OCI-LY1 (cell line): ENCODE results near the gene STARD5.
"Not testable (repeated sequence)": the region's sequence is repeated elsewhere in the genome, so short reads cannot be mapped to it uniquely, and the experiment has no call there.

Experiments used
- H2AFZ ChIP-seq: fragments of 200-600 bp; sonication (generic), shearing (Covaris generic); 2 replicates; pipeline ENCODE4 v1.6.0; 2014; ENCODE audit warnings: antibody characterized with exemption, mild to moderate bottlenecking, low read length
- H3F3A ChIP-seq: fragments of 200-600 bp; sonication (generic), shearing (Covaris generic); 2 replicates; pipeline ENCODE4 v1.6.0; 2014; ENCODE audit warnings: mild to moderate bottlenecking, antibody characterized with exemption, low read length, moderate library complexity; ENCODE audit not compliant: insufficient read depth
- H3K27ac ChIP-seq: fragments of 200-600 bp; sonication (generic); 2 replicates; pipeline ENCODE4 v1.5.1; 2014; ENCODE audit warnings: low read length, mixed run types, mild to moderate bottlenecking, low read depth; ENCODE audit not compliant: poor library complexity, severe bottlenecking
- H3K27me3 ChIP-seq: fragments of 200-600 bp; sonication (generic); 2 replicates; pipeline ENCODE4 v1.6.0; 2014; ENCODE audit warnings: antibody characterized with exemption, mild to moderate bottlenecking, low read length, moderate library complexity; ENCODE audit not compliant: insufficient read depth
- H3K36me3 ChIP-seq: fragments of 200-600 bp; sonication (generic); 2 replicates; pipeline ENCODE4 v1.6.1; 2014; ENCODE audit warnings: mild to moderate bottlenecking, antibody characterized with exemption, low read length, moderate library complexity, mixed read lengths; ENCODE audit not compliant: insufficient read depth
- H3K4me1 ChIP-seq: fragments of 200-600 bp; sonication (generic); 2 replicates; pipeline ENCODE4 v1.5.1; 2014; ENCODE audit warnings: mild to moderate bottlenecking, low read length, moderate library complexity; ENCODE audit not compliant: insufficient read depth, severe bottlenecking
- H3K4me2 ChIP-seq: fragments of 200-600 bp; sonication (generic), shearing (Covaris generic); 2 replicates; pipeline ENCODE4 v1.6.1; 2014; ENCODE audit warnings: low read length
- H3K4me3 ChIP-seq: fragments of 200-600 bp; sonication (generic); 2 replicates; pipeline ENCODE4 v1.5.1; 2014; ENCODE audit warnings: low read length, low read depth, mild to moderate bottlenecking, mixed read lengths; ENCODE audit not compliant: poor library complexity, severe bottlenecking
- H3K79me2 ChIP-seq: fragments of 200-600 bp; shearing (Covaris generic); 2 replicates; pipeline ENCODE4 v1.6.1; 2016; ENCODE audit warnings: mixed run types, low read length, mixed read lengths; ENCODE audit not compliant: insufficient read depth
- H3K9ac ChIP-seq: fragments of 200-600 bp; sonication (generic), shearing (Covaris generic); 2 replicates; pipeline ENCODE4 v1.6.1; 2014; ENCODE audit warnings: mild to moderate bottlenecking, low read length, mixed read lengths
- H3K9me2 ChIP-seq: fragments of 200-600 bp; sonication (generic), shearing (Covaris generic); 2 replicates; pipeline ENCODE4 v1.6.1; 2014; ENCODE audit warnings: low read depth, mild to moderate bottlenecking, low read length, mixed read lengths
- H3K9me3 ChIP-seq: fragments of 200-600 bp; shearing (Covaris generic); 2 replicates; pipeline ENCODE4 v1.6.1; 2014; ENCODE audit warnings: low read length, mixed read lengths
- H4K20me1 ChIP-seq: fragments of 200-600 bp; sonication (generic), shearing (Covaris generic); 2 replicates; pipeline ENCODE4 v1.6.0; 2016; ENCODE audit warnings: mild to moderate bottlenecking, low read length; ENCODE audit not compliant: insufficient read depth
- EZH2 ChIP-seq: fragments of 200-600 bp; sonication (generic), shearing (Covaris generic); IDR thresholded peaks from 2 replicates; pipeline ENCODE4 v1.8.0; 2017; ENCODE audit warnings: borderline replicate concordance, mixed run types, mild to moderate bottlenecking, antibody characterized with exemption, low read length, moderate library complexity, mixed read lengths
- TF ChIP-seq, protein P1 (sequence below): fragments of 200-600 bp; sonication (generic), shearing (Covaris generic); IDR thresholded peaks from 2 replicates; pipeline ENCODE4 v1.5.1; 2017; ENCODE audit warnings: mild to moderate bottlenecking, antibody characterized with exemption, low read length, moderate library complexity, mixed read lengths

STARD5 gene

DNA sequence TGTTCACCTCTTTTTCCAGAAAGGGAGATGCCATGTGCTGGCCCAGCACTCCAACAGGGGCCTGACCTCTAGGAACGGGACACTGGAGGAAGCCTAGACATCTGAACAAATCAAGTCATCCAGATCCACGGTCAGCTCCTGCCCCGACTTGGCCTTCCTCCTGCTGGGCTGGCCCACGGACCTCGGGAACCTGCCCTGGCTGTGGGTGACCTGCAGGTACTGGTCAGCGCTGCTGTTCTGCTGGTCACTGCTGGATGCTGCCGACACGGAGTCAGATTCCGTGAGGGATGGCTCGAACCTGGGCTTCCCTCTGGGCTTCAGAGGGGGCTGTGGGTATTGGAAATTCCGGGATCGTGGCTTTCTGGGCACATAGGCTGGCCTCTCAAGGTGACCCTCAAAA is 8.4 kb upstream of the STARD5 start:
- Histone ChIP-seq H2AFZ (no peak overlapping the region), H4K20me1 (no peaks in the 10 kb centered on the region), H3K4me2 (no peak overlapping the region)

DNA sequence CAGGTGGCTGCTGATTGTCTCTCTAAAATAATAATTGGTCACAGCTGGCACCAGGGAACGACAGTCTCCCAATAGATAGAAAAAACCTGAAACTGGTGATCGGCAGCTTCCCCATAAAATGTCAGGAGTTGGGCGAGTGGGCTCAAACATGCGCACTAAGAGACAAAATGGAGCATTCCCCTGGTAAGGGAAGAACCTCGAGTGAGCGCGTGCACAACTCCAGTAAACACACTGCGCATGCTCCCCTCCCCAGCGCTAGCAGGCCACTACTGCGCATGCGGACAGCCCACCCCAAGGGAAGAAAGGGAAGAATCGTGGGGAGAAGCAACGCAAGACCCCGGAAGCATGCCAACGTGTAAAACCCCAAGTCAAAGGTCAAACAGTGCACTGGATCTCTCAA is 7.7 kb upstream of the STARD5 start:
- Histone ChIP-seq H4K20me1 (no peaks in the 10 kb centered on the region), H2AFZ (no peak overlapping the region), H3K4me2 (no peak overlapping the region), H3F3A (no peaks in the 10 kb centered on the region), H3K4me3 (no peak overlapping the region), H3K27me3 (no peaks in the 10 kb centered on the region), H3K27ac (no peak overlapping the region), H3K79me2 (no peaks in the 10 kb centered on the region), H3K9ac (no peak overlapping the region), H3K9me3 (no peaks in the 10 kb centered on the region), H3K4me1 (no peaks in the 10 kb centered on the region), H3K36me3 (no peaks in the 10 kb centered on the region), H3K9me2 (no peaks in the 10 kb centered on the region)
- TF ChIP-seq, protein P1, sequence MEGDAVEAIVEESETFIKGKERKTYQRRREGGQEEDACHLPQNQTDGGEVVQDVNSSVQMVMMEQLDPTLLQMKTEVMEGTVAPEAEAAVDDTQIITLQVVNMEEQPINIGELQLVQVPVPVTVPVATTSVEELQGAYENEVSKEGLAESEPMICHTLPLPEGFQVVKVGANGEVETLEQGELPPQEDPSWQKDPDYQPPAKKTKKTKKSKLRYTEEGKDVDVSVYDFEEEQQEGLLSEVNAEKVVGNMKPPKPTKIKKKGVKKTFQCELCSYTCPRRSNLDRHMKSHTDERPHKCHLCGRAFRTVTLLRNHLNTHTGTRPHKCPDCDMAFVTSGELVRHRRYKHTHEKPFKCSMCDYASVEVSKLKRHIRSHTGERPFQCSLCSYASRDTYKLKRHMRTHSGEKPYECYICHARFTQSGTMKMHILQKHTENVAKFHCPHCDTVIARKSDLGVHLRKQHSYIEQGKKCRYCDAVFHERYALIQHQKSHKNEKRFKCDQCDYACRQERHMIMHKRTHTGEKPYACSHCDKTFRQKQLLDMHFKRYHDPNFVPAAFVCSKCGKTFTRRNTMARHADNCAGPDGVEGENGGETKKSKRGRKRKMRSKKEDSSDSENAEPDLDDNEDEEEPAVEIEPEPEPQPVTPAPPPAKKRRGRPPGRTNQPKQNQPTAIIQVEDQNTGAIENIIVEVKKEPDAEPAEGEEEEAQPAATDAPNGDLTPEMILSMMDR: no peak
- no peak for TF ChIP-seq EZH2

More for the DNA sequence above, 8.4 kb upstream of the STARD5 start:
- Histone ChIP-seq H3K9ac (no peak overlapping the region), H3K36me3 (no peaks in the 10 kb centered on the region), H3K9me3 (no peaks in the 10 kb centered on the region), H3K79me2 (no peaks in the 10 kb centered on the region), H3K27ac (no peak overlapping the region), H3K4me1 (no peaks in the 10 kb centered on the region), H3F3A (no peaks in the 10 kb centered on the region), H3K4me3 (no peak overlapping the region), H3K9me2 (no peaks in the 10 kb centered on the region), H3K27me3 (no peaks in the 10 kb centered on the region)
- no peak for TF ChIP-seq EZH2
- TF ChIP-seq, protein P1: no peak

DNA sequence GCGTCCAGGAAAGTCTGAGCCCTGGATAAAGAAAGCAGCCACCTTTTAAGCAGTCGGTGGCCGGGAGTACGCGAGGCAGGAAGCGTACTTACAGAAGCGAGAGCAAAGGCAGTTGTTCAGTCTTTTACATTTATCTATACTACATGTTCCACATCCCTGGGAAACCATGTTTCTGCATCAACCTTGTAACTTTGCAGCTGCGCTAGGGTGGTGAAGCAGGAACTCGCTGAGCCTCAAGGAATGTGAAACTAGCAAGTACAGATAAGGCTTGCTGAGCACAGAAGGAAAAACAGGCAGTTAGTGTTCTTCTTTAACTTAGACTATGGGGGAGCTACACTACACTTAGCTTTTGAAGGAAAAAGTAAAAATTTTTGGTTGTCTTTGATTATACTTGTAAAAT is 7.2 kb upstream of the STARD5 start:
- not testable (repeated sequence) for H3K9me3 ChIP-seq, H3F3A ChIP-seq, H3K4me3 ChIP-seq, H4K20me1 ChIP-seq, H2AFZ ChIP-seq, H3K4me1 ChIP-seq, H3K36me3 ChIP-seq, H3K4me2 ChIP-seq, H3K9me2 ChIP-seq, H3K27me3 ChIP-seq, H3K9ac ChIP-seq, H3K79me2 ChIP-seq, H3K27ac ChIP-seq

DNA sequence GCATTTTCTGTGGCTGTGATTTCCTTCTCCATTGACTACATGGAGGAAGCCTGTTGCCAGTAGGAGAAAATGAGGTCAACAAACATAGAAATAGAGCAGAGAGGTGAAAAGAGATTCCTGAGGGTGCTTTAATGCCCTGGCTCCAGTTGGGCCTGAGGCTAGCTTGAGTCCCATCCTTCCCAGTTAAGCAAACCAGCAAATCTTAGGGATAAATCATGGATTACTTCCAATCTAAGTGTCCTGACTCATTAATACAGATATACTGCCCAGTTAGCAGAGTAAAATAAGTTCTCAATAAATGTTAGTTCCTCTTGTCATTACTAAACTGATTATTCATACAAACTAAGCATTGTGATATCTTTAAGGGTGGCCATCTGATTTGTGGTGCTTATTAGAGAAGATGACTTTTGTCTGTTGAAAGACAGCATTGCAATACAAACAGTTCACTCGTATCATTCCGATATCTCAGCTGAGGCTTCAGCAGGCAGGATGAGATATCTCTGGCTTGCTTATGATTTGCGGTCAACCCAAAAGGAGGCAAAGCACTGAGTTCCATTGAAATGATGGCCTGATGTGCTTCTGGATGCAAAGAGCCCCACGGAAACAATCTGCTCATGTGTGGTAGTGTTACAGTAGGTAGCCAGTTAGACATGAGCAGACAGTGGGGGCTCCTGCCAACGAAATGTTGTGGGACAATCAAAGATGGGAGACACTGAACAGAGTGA is 6.6 kb upstream of the STARD5 start:
- H3K79me2 ChIP-seq: no peaks in the 10 kb centered on the region
- H3K4me3 ChIP-seq: no peak overlapping the region
- H2AFZ ChIP-seq: no peak overlapping the region
- H3K27me3 ChIP-seq: no peaks in the 10 kb centered on the region
- no peaks in the 10 kb centered on the region for H3K9me2 ChIP-seq
- no peaks in the 10 kb centered on the region for H3K4me1 ChIP-seq
- no peak overlapping the region for H3K4me2 ChIP-seq
- no peaks in the 10 kb centered on the region for H3F3A ChIP-seq
- no peaks in the 10 kb centered on the region for H3K9me3 ChIP-seq
- no peak for TF ChIP-seq EZH2
- TF ChIP-seq, protein P1: no peak
- H4K20me1 ChIP-seq: no peaks in the 10 kb centered on the region
- no peak overlapping the region for H3K9ac ChIP-seq
- no peaks in the 10 kb centered on the region for H3K36me3 ChIP-seq
- no peak overlapping the region for H3K27ac ChIP-seq
